Psoas muscle (tissue), 8 donors: ENCODE data around the gene ROPN1L. TPM values are rescaled to one million over a fixed set of nuclear protein-coding genes. Genes with fewer than 3 reads are reported as not detected.

Experiments
- ATAC-seq, 4 donors: fragments of 200-7000 bp; cut with Tn5 transposase; one replicate each; pipeline ENCODE4 v1.9.1; 2020; ENCODE audit warnings: moderate library complexity in 3 of 4, mild to moderate bottlenecking in 2 of 4
- DNase-seq, 2 donors: peaks; one replicate each; pipeline ENCODE4 v3.0.0-alpha.2; 2020
- H3K27ac ChIP-seq: fragments of 200-600 bp; one replicate; pipeline ENCODE4 v1.8.0; 2022
- H3K27me3 ChIP-seq, 3 donors: fragments of 200-600 bp in 1 of 3; one replicate each; pipeline versions ENCODE4 v1.6.1 to v1.8.0; 2013 to 2022; ENCODE audit warnings: low read length in 2 of 3, mild to moderate bottlenecking in 2 of 3, moderate library complexity in 1 of 3; ENCODE audit not compliant: insufficient read depth in 3 of 3
- H3K36me3 ChIP-seq, 2 donors: fragments of 200-600 bp in 1 of 2; one replicate each; pipeline versions ENCODE4 v1.6.1 to v1.8.0; 2013 to 2022; ENCODE audit warnings: low read depth in 1 of 2, mild to moderate bottlenecking in 1 of 2, moderate library complexity in 1 of 2; ENCODE audit not compliant: insufficient read depth in 1 of 2
- H3K4me1 ChIP-seq: fragments of 200-600 bp; one replicate; pipeline ENCODE4 v1.8.0; 2022
- H3K4me3 ChIP-seq: fragments of 200-600 bp; one replicate; pipeline ENCODE4 v1.8.0; 2022; ENCODE audit warnings: mild to moderate bottlenecking
- H3K9me3 ChIP-seq: fragments of 200-600 bp; one replicate; pipeline ENCODE4 v1.8.0; 2022
- CTCF ChIP-seq: fragments of 200-600 bp; IDR thresholded peaks from one replicate; pipeline ENCODE4 v1.8.0; 2022; ENCODE audit warnings: antibody characterized with exemption
- WGBS, 3 donors: extraction: QIAGEN DNeasy Blood & Tissue Kit; methylation state at CpG; one replicate each; pipeline versions ENCODE4 v1.1.6 to v1.1.7; 2013; 5-methylcytosine and 5-hydroxymethylcytosine counted together
- intact Hi-C, 2 donors: fragments of 100-400 bp; cut with DNase I; formaldehyde crosslinking; loops; one replicate each; pipeline versions ENCODE4 v1.11.0 to v1.14.2; 2022
- polyA plus RNA-seq, 3 donors: library from polyadenylated mRNA; stranded (reverse); fragments of 200-250 nt; gene quantifications; one replicate each; pipeline ENCODE4 v1.2.3, GENCODE V29; 2013
- total RNA-seq, 4 donors: library from RNA; stranded (reverse); fragmentation: NEBNext Ultra II Directional in 2 of 4; extraction: Animal tissue kit (Norgen Biotek cat#: 25700) in 2 of 4; gene quantifications; one replicate each; pipeline versions ENCODE4 v1.2.1 to v1.2.4, GENCODE V29; 2021 to 2023
- donor health status: healthy with polysubstance abuse.
- donor health status: DM: no; HTN: no; CAD: no; lungs with moderate emphysema.
- donor health status: Bipolar disorder and iron deficiency.
- donor health status: healthy.
- donor health status: DM: yes; HTN: yes; CAD: no.
- donor health status: DM: no; HTN: no; CAD: no.
- donor health status: DM: no; HTN: no; CAD: no.
- donor health status: DM: yes; HTN: yes; CAD: no.

Gene ROPN1L
- total and polyA plus RNA-seq, 7 donors = 0.16 to 0.38 (median 0.25) TPM; not detected in 4

- ATAC-seq (no peak), DNase-seq (peak in 1 of 2 donors; percentile 9)
- TF ChIP-seq CTCF = no peak
- intact Hi-C loops = no loop called here
- Histone ChIP-seq H3K4me3 (no peak overlapping the region), H3K4me1 (no peaks in the 10 kb centered on the region), H3K27ac (no peak overlapping the region), H3K36me3 (no peaks in the 10 kb centered on the region), H3K27me3 (no peaks in the 10 kb centered on the region), H3K9me3 (no peaks in the 10 kb centered on the region)
- WGBS, 3 donors = 90 to 96% (median 92%) methylated on average over 6 of the region's 6 CpGs
Observed at GRCh38 chr5:10477943-10478342, 36.3 kb downstream of the ROPN1L start.

DNA sequence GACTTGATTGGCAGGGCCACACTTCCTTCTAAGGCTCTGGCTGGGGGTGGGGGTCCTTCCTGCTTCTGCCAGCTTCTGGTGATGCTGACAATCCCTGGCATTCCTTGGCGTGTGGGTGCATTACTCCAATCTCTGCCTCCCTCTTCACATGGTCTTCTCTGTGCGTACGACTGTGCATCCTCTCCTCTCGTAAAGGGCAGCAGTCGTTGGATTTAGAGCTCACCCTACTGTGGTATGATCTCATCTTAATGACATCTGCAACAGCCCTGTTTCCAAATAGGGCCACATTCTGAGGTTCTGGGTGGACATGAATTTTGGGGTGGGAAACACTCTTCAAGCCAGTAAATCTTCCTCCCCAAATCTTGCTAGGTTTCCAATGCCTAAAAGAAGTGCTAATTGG is 36.8 kb downstream of the ROPN1L start:
- Histone ChIP-seq H3K4me1 (no peaks in the 10 kb centered on the region), H3K36me3 (no peaks in the 10 kb centered on the region), H3K27me3 (no peaks in the 10 kb centered on the region), H3K9me3 (no peaks in the 10 kb centered on the region), H3K4me3 (no peak overlapping the region), H3K27ac (no peak overlapping the region)
- WGBS, 3 donors = 48 to 51% (median 51%) methylated on average over 5 of the region's 5 CpGs
- DNase-seq = peak in 1 of 2 donors; percentile 7
- intact Hi-C loops = no loop called here
- no peak for TF ChIP-seq CTCF
- ATAC-seq = no peak

DNA sequence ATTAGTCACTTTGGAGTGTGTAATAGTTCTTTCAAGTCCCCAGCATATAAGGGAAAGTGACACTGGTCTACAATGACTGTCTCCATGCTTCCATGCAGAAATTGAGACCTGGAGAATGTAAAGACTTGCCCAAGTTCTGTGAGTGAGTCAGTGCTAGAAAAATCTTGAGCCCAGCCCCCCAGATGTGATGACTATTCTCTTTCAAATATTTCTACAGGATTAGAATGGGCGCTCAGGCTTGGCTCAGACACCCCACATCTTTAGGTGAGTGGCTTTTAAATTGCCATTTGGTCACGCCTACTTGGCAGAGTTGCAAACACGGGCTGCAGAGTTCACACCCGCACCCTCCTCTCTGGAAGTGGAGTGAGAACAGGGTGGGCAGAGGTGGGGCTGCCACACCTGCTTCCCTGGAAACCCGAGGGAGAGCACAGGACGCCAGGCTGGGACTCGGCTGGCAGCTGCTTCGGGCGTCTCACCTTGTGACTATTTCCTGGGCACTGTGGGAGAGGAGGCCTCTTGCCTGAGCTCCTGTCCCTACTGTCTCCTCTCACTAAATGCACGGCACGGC is 37.6 kb downstream of the ROPN1L start:
- intact Hi-C loops = no loop called here
- TF ChIP-seq CTCF = no peak
- WGBS, 3 donors = 61 to 72% (median 61%) methylated on average over 11 of the region's 11 CpGs
- Histone ChIP-seq H3K36me3 (no peaks in the 10 kb centered on the region), H3K27me3 (no peaks in the 10 kb centered on the region), H3K4me3 (no peak overlapping the region), H3K9me3 (no peaks in the 10 kb centered on the region), H3K27ac (no peak overlapping the region), H3K4me1 (no peaks in the 10 kb centered on the region)
- no peak for ATAC-seq
- DNase-seq = no peak

DNA sequence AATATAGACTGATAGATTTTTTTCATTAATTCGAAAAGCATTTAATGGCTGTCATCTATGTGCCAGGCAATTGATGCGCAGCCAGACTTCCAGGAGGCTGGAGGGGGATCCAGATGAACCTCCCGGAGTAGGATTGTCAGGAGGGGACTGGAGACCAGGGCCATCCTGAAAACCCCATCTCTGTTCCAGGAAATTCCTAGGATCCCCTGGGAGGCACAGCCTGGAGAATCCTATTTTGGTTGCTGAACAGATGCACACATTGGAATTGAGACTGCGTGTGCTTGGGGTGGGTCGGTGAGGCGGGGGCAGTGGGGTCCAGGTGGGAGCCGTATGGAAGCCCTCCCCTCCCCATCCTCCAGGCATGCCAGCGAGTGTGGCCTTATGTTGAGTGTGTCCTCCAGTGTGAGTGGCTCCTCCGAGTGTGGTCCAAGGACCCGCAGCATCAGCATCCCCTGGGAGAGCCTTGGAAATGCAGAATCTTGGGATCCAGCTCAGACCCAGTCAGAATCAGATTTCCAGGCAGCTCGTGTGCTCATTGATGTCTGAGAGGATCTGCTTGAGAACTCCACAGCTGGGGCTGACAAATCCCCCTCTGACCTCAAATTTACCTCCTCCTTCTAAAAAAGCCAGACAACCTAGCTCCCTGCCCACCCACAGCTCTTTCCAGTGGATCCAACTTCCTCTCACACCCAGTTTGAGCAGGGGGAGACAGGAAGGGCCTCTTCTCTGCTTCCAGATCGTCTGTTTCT is 38.7 kb downstream of the ROPN1L start:
- Histone ChIP-seq H3K4me1 (no peaks in the 10 kb centered on the region), H3K27ac (no peak overlapping the region), H3K4me3 (no peak overlapping the region), H3K36me3 (no peaks in the 10 kb centered on the region), H3K27me3 (no peaks in the 10 kb centered on the region), H3K9me3 (no peaks in the 10 kb centered on the region)
- intact Hi-C loops = no loop called here
- DNase-seq (no peak), ATAC-seq (no peak)
- 47 to 52% (median 49%) methylated on average over 12 of the region's 12 CpGs for WGBS, 3 donors
- no peak for TF ChIP-seq CTCF
